Endothelial cell of umbilical vein (primary cell): Measurements from ENCODE around the gene LRIG1. TPM values are rescaled to one million over a fixed set of nuclear protein-coding genes. Genes with fewer than 3 reads are reported as not detected.

Experiments used
- BruUV-seq: library from RNA; stranded (reverse); fragments of 400-500 nt; replicated peaks from 2 replicates; lab custom pipeline; 2021; lab: Mats Ljungman, UMichigan
- CTCF ChIA-PET: fragments of 300-600, 350-600 bp; sonication (Branson Sonifier 250); formaldehyde crosslinking; loops from one replicate; lab custom pipeline; 2021; ENCODE audit warnings: antibody characterized with exemption, inconsistent platforms; lab: Charles Lee
- POLR2A ChIA-PET: fragments of 300-600, 350-600 bp; sonication (Branson Sonifier 250); formaldehyde crosslinking; loops from one replicate; lab custom pipeline; 2021; ENCODE audit warnings: antibody characterized with exemption, inconsistent platforms; lab: Charles Lee
- DNase-seq: peaks from one replicate; pipeline ENCODE4 v3.0.0-alpha.2; 2011; ENCODE audit warnings: low read depth, low spot score
- FAIRE-seq: peaks from 2 replicates; lab custom pipeline; 2011; peaks lifted over from hg19 to GRCh38; lab: Jason Lieb, UNC
- H2AFZ ChIP-seq: 2 replicates; pipeline ENCODE4 v1.6.0; 2012; ENCODE audit warnings: low read depth, low read length, control low read depth, inconsistent platforms
- H3K27ac ChIP-seq: 2 replicates; pipeline ENCODE4 v1.5.1; 2011; ENCODE audit warnings: low read depth, mild to moderate bottlenecking, control low read depth, low read length, moderate library complexity; ENCODE audit not compliant: insufficient read depth
- H3K27me3 ChIP-seq, 2 experiments: 2 replicates each; pipeline versions ENCODE4 v1.6.0 to v1.6.1; 2011; ENCODE audit warnings: low read length in 2 of 2, mixed read lengths in 1 of 2; ENCODE audit not compliant: control insufficient read depth in 2 of 2, insufficient read depth in 2 of 2
- H3K36me3 ChIP-seq, 2 experiments: 2 replicates in 1 of 2; 3 replicates in 1 of 2; pipeline ENCODE4 v1.5.1; 2011; ENCODE audit warnings: low read length in 2 of 2, mild to moderate bottlenecking in 1 of 2, moderate library complexity in 1 of 2; ENCODE audit not compliant: control insufficient read depth in 2 of 2, insufficient read depth in 2 of 2; ENCODE audit errors: extremely low read depth in 1 of 2
- H3K4me1 ChIP-seq: 3 replicates; pipeline ENCODE4 v1.5.1; 2011; ENCODE audit warnings: mild to moderate bottlenecking, low read length; ENCODE audit not compliant: control insufficient read depth, insufficient read depth; ENCODE audit errors: extremely low read depth
- H3K4me2 ChIP-seq: 2 replicates; pipeline ENCODE4 v1.6.1; 2011; ENCODE audit warnings: low read length, control low read depth, mixed read lengths; ENCODE audit not compliant: insufficient read depth
- H3K4me3 ChIP-seq, 3 experiments: fragments of 200-600 bp in 1 of 3; sonication (generic), shearing (Covaris generic) in 1 of 3; replicated peaks in 1 of 3; 2 replicates each; pipeline ENCODE4 v1.5.1; 2011 to 2016; ENCODE audit warnings: control low read depth in 3 of 3, low read length in 3 of 3, mild to moderate bottlenecking in 2 of 3, inconsistent platforms in 1 of 3, low read depth in 1 of 3, moderate library complexity in 1 of 3; ENCODE audit not compliant: insufficient read depth in 1 of 3
- H3K79me2 ChIP-seq: 2 replicates; pipeline ENCODE4 v1.6.0; 2012; ENCODE audit warnings: low read length, inconsistent platforms; ENCODE audit not compliant: control insufficient read depth, insufficient read depth
- H3K9ac ChIP-seq: replicated peaks from 2 replicates; pipeline ENCODE3; 2011; ENCODE audit warnings: low read length, control low read depth; ENCODE audit not compliant: insufficient read depth; ENCODE audit errors: extremely low read depth
- H3K9me1 ChIP-seq: replicated peaks from 3 replicates; pipeline ENCODE4 v1.6.0; 2011; ENCODE audit warnings: mild to moderate bottlenecking, low read length; ENCODE audit not compliant: control insufficient read depth, insufficient read depth; ENCODE audit errors: extremely low read depth
- H3K9me3 ChIP-seq: replicated peaks from 2 replicates; pipeline ENCODE4 v1.5.1; 2012; ENCODE audit warnings: low read length, inconsistent platforms; ENCODE audit not compliant: control insufficient read depth, insufficient read depth
- H4K20me1 ChIP-seq: replicated peaks from 2 replicates; pipeline ENCODE3; 2011; ENCODE audit warnings: mild to moderate bottlenecking, low read length; ENCODE audit not compliant: control insufficient read depth, insufficient read depth; ENCODE audit errors: extremely low read depth
- EZH2 ChIP-seq: IDR thresholded peaks from 2 replicates; pipeline ENCODE4 v1.6.1; 2012; ENCODE audit warnings: borderline replicate concordance, low read depth, mild to moderate bottlenecking, moderate library complexity, low read length, inconsistent platforms; ENCODE audit not compliant: severe bottlenecking
- FOS ChIP-seq: IDR thresholded peaks from 2 replicates; pipeline ENCODE4 v1.6.1; 2011; ENCODE audit warnings: mild to moderate bottlenecking, low read length, moderate library complexity, borderline replicate concordance; ENCODE audit not compliant: insufficient read depth
- GATA2 ChIP-seq: IDR thresholded peaks from 2 replicates; pipeline ENCODE4 v1.7.0; 2011; ENCODE audit warnings: low read depth, mild to moderate bottlenecking, moderate library complexity, mixed read lengths, low read length; ENCODE audit not compliant: insufficient read length, insufficient read depth
- JUN ChIP-seq: IDR thresholded peaks from 2 replicates; pipeline ENCODE4 v1.6.1; 2011; ENCODE audit warnings: borderline replicate concordance, low read depth; ENCODE audit not compliant: insufficient read length, insufficient read depth
- MYC ChIP-seq: IDR thresholded peaks from one replicate; pipeline ENCODE4 v1.6.1; 2011; ENCODE audit warnings: mild to moderate bottlenecking, low read depth, low read length
- POLR2A ChIP-seq: IDR thresholded peaks from 2 replicates; pipeline ENCODE4 v1.6.1; 2012; ENCODE audit warnings: low read depth, mild to moderate bottlenecking, control low read depth, low read length
- POLR2AphosphoS5 ChIP-seq: IDR thresholded peaks from 2 replicates; pipeline ENCODE4 v1.6.1; 2012; ENCODE audit warnings: low read depth, mild to moderate bottlenecking, control low read depth, low read length, moderate library complexity; ENCODE audit not compliant: insufficient read depth
- dilution Hi-C: fragments of 300-500 bp; cut with MboI; formaldehyde crosslinking; loops from one replicate; pipeline ENCODE4 v1.15.0; 2019; ENCODE audit warnings: low sequenced_read_pairs; ENCODE audit not compliant: extremely low pct_ligation_motif_present
- intact Hi-C: fragments of 100-400 bp; cut with micrococcal nuclease; formaldehyde crosslinking; loops from one replicate; pipeline ENCODE4 v1.10.0; 2022
- polyA plus RNA-seq, 4 experiments: library from polyadenylated mRNA; depleted of rRNA in 3 of 4; stranded (reverse) in 3 of 4; unstranded in 1 of 4; fragments of >200 nt; gene quantifications; 2 replicates each; pipeline versions ENCODE4 v1.2.1 to v1.2.3, GENCODE V29; 2011 to 2012; ENCODE audit warnings: missing spikeins in 1 of 4
- total RNA-seq: library from RNA; stranded (reverse); gene quantifications from 2 replicates; pipeline ENCODE4 v1.2.3, GENCODE V29; 2021
- TF ChIP-seq, protein P1 (sequence below), 2 donors: IDR thresholded peaks; 1 replicate in 1 of 2; 2 replicates in 1 of 2; pipeline ENCODE4 v1.5.1; 2011; ENCODE audit warnings: low read length in 2 of 2, mild to moderate bottlenecking in 2 of 2, moderate library complexity in 2 of 2, control low read depth in 1 of 2, inconsistent platforms in 1 of 2, low read depth in 1 of 2; ENCODE audit not compliant: insufficient read depth in 1 of 2; ENCODE audit errors: extremely low read depth in 1 of 2
- TF ChIP-seq, protein P2 (sequence below): IDR thresholded peaks from 2 replicates; pipeline ENCODE4 v1.6.1; 2011; ENCODE audit not compliant: insufficient read depth, insufficient read length

The LRIG1 gene
- total and polyA plus RNA-seq, 2 donors (not counting 3 experiments of a cell fraction or from before 2014, with no cell fraction given): 50.3 to 52.2 TPM

DNA sequence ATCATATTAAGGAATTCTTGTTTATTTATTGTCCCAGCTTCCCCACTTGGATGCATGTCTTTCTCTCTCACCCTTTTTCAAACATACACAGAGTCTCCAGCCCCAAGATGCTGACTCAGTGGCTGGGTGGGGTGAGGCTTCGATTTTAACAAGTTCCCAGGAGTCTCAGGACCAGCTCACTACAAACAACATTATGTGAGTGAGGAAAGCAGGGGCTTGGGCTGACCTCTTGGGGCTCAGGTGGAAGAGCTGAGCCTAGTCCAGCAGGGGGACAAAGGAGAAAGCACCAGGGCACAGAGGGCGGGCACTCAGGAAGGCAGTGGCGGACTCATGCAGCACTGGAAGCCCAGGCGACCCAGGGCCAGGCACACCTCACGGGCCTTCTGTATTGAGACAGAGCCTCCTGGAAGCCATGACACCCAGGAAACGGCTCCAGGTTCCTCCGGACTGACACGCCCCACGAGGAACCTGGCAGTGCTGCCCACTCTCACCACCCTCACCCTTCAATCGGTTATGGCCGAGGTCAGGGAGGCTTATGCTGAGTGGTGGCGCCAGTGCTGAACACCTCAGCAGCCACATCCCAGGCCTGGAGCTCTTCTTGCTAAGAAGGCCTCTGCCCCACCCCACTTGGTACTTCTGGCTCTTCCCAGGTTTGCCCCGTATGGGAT lies 97.4 kb downstream of the LRIG1 start:
- Histone ChIP-seq H3K9me1 (no peaks in the 10 kb centered on the region), H3K27ac (no peak overlapping the region), H3K9me3 (no peaks in the 10 kb centered on the region), H3K4me1 (peaks cover 9% of the 10 kb centered on the region), H4K20me1 (no peaks in the 10 kb centered on the region), H3K27me3 (no peaks in the 10 kb centered on the region), H2AFZ (no peak overlapping the region), H3K4me3 (no peak overlapping the region), H3K79me2 (no peaks in the 10 kb centered on the region), H3K4me2 (no peak overlapping the region), H3K36me3 (peaks cover 9 to 47% of the 10 kb centered on the region in 2 experiments), H3K9ac (no peak overlapping the region)
- dilution Hi-C loops: no loop called here
- intact Hi-C loops: no loop called here
- BruUV-seq: no TSS peak
- FAIRE-seq (no peak), DNase-seq (no peak)
- TF ChIP-seq FOS (no peak), POLR2AphosphoS5 (no peak), POLR2A (no peak), MYC (no peak), JUN (no peak), GATA2 (no peak), EZH2 (no peak)
- TF ChIP-seq, protein P1, sequence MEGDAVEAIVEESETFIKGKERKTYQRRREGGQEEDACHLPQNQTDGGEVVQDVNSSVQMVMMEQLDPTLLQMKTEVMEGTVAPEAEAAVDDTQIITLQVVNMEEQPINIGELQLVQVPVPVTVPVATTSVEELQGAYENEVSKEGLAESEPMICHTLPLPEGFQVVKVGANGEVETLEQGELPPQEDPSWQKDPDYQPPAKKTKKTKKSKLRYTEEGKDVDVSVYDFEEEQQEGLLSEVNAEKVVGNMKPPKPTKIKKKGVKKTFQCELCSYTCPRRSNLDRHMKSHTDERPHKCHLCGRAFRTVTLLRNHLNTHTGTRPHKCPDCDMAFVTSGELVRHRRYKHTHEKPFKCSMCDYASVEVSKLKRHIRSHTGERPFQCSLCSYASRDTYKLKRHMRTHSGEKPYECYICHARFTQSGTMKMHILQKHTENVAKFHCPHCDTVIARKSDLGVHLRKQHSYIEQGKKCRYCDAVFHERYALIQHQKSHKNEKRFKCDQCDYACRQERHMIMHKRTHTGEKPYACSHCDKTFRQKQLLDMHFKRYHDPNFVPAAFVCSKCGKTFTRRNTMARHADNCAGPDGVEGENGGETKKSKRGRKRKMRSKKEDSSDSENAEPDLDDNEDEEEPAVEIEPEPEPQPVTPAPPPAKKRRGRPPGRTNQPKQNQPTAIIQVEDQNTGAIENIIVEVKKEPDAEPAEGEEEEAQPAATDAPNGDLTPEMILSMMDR (IDR thresholded peaks at IDR 0.05; ENCODE audit: extremely low read depth in 1 of 2, insufficient read depth in 1 of 2, low read depth in 1 of 2, low read length in 2 of 2): no peak
- TF ChIP-seq, protein P2, sequence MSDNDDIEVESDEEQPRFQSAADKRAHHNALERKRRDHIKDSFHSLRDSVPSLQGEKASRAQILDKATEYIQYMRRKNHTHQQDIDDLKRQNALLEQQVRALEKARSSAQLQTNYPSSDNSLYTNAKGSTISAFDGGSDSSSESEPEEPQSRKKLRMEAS: no peak
- POLR2A ChIA-PET: no interaction called here
- CTCF ChIA-PET: interaction anchor here (0.8 to 1.5 kb wide), 3 partner anchors 11 to 400 kb away, joined by 3 read pairs; no protein-coding TSS in a partner anchor
